Thoracic aorta (tissue), 2 donors: ENCODE measurements around the gene CACNG7. TPM values are rescaled to one million over a fixed set of nuclear protein-coding genes. Genes with fewer than 3 reads are reported as not detected.

ENCODE experiments used
- ATAC-seq: fragments of 150-250 bp; one replicate; pipeline ENCODE4 v1.8.0; 2017; ENCODE audit warnings: low read depth; ENCODE audit not compliant: insufficient number of reproducible peaks, low FRiP score
- DNase-seq: peaks from one replicate; pipeline ENCODE4 v3.0.0-alpha.2; 2020; ENCODE audit warnings: low spot score
- H3K27ac ChIP-seq, 2 donors: fragments of 200-600 bp; sonication (generic); 1 replicate in 1 of 2; 2 replicates in 1 of 2; pipeline ENCODE4 v1.5.1; 2016; ENCODE audit warnings: mild to moderate bottlenecking in 2 of 2, moderate library complexity in 2 of 2
- H3K27me3 ChIP-seq: fragments of 200-600 bp; sonication (generic); replicated peaks from 2 replicates; pipeline ENCODE4 v1.6.0; 2016; ENCODE audit warnings: mild to moderate bottlenecking; ENCODE audit not compliant: insufficient read depth
- H3K36me3 ChIP-seq: fragments of 200-600 bp; sonication (generic); one replicate; pipeline ENCODE4 v1.5.1; 2016
- H3K4me1 ChIP-seq, 2 donors: fragments of 200-600 bp; sonication (generic); 1 replicate in 1 of 2; 2 replicates in 1 of 2; pipeline versions ENCODE4 v1.5.1 to v1.6.0; 2016; ENCODE audit warnings: low read depth in 2 of 2, mild to moderate bottlenecking in 1 of 2; ENCODE audit not compliant: control insufficient read depth in 1 of 2
- H3K4me3 ChIP-seq: fragments of 200-600 bp; sonication (generic); 2 replicates; pipeline ENCODE4 v1.5.1; 2016; ENCODE audit warnings: mild to moderate bottlenecking
- H3K9me3 ChIP-seq: fragments of 200-600 bp; sonication (generic); 2 replicates; pipeline ENCODE4 v1.5.1; 2016
- total RNA-seq, 2 donors: library from RNA; depleted of rRNA; stranded (reverse); fragments of >200 nt; gene quantifications; one replicate each; pipeline versions ENCODE4 v1.1.0 to v1.2.3, GENCODE V29; 2016
- TF ChIP-seq, protein P1 (sequence below): fragments of 200-600 bp; sonication (generic); IDR thresholded peaks from one replicate; pipeline ENCODE4 v1.5.1; 2019; ENCODE audit warnings: antibody characterized with exemption

The CACNG7 gene
- total RNA-seq, 2 donors from 2014 or later = not detected

DNA sequence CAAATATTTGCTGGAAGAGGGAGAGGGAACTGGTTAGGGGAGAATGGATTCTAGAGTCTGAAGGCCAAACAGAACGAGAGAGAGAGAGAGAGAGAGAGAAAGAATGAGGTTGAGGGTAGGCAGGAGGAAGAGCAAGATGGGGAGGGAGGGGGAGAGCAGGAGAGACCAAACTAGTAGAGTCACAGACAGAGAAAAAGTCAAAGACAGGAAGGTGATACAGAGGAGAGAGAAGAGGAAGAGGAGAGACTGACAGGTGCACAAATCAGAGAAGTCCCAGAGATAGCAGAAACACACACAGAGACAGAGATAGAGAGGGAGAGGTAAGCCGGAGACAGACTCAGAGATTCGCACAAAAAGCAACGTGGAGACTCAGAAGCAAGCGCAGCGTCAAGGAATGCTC, 76.8 kb downstream of the CACNG7 start:
- no peak for ATAC-seq
- H3K27me3 ChIP-seq = peaks cover 5% of the 10 kb centered on the region

DNA sequence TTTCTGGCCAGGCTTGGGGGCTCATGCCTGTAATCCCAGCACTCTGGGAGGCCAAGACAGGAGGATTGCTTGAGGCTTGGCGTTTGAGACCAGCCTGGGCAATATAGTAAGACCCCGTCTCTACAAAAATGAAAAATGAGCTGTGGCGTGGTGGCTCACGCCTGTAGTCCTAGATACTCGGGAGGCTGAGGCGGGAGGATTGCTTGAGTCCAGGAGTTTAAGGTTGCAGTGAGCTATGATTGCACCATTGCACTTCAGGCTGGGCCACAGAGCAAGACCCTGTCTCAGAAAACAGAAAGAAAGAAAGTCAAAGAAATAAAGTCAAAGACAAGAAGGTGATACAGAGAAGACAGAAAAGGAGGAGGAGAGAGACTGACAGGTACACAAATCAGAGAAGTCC, 79.9 kb downstream of the CACNG7 start:
- no peak overlapping the region for H3K27ac ChIP-seq
- no peak for ATAC-seq
- no peak overlapping the region for H3K4me3 ChIP-seq
- no peaks in the 10 kb centered on the region for H3K36me3 ChIP-seq
- H3K9me3 ChIP-seq = no peaks in the 10 kb centered on the region
- TF ChIP-seq, protein P1, sequence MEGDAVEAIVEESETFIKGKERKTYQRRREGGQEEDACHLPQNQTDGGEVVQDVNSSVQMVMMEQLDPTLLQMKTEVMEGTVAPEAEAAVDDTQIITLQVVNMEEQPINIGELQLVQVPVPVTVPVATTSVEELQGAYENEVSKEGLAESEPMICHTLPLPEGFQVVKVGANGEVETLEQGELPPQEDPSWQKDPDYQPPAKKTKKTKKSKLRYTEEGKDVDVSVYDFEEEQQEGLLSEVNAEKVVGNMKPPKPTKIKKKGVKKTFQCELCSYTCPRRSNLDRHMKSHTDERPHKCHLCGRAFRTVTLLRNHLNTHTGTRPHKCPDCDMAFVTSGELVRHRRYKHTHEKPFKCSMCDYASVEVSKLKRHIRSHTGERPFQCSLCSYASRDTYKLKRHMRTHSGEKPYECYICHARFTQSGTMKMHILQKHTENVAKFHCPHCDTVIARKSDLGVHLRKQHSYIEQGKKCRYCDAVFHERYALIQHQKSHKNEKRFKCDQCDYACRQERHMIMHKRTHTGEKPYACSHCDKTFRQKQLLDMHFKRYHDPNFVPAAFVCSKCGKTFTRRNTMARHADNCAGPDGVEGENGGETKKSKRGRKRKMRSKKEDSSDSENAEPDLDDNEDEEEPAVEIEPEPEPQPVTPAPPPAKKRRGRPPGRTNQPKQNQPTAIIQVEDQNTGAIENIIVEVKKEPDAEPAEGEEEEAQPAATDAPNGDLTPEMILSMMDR = no peak
- peaks cover 0 to 3% of the 10 kb centered on the region in 2 donors for H3K4me1 ChIP-seq
- no peak for DNase-seq
- H3K27me3 ChIP-seq = no peaks in the 10 kb centered on the region

More for the DNA sequence above, 76.8 kb downstream of the CACNG7 start:
- no peak overlapping the region for H3K4me3 ChIP-seq
- TF ChIP-seq, protein P1 = no peak
- no peaks in the 10 kb centered on the region for H3K9me3 ChIP-seq
- H3K27ac ChIP-seq = no peak overlapping the region
- H3K36me3 ChIP-seq = no peaks in the 10 kb centered on the region
- DNase-seq = no peak
- no peaks in the 10 kb centered on the region for H3K4me1 ChIP-seq

DNA sequence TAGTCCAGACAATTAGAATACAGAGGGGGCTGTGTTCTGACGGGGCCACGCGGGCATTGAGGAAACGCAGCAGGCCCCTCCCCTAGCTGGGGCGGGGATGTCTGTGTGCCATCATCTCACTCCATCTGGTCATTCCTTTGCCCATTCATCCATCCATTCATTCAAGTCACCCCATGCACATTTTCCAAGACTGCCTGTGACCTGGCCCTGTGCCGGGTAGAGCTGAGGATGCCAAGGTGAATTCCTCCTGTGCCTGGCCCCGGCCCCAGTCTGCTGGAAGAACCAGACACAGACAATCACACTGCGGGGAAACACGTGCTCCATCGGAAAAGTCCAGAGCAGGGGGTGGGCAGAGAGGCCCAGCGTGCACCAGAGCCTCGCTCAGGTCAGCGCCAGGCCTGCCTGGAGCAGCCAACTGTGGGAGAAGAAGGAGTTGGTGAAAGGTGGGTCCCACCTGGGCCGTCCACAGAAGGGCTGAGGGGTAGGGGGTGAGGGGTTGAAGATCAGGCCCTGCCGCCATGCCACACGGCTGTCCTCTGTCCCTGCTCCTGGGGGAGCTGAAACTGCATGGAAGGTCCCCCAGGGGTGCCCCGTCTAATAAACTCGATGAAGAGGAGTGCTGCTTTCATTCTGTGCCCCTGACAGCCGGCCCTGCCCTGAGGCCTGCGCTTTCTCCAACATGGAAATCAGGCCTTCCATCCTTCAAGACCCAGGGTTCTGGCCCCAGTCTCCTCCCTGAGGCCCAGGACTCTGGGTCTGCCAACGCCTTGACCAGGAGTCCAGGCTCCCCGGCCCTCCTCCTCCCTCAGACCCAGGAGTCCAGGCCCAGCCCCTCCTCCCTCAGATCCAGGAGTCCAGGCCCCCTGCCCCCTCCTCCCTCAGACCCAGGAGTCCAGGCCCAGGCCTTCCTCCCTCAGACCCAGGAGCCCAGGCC, 80.8 kb downstream of the CACNG7 start:
- TF ChIP-seq, protein P1 = no peak
- no peaks in the 10 kb centered on the region for H3K27me3 ChIP-seq
- no peak for ATAC-seq
- no peak overlapping the region for H3K4me3 ChIP-seq
- no peaks in the 10 kb centered on the region for H3K36me3 ChIP-seq
- H3K27ac ChIP-seq = no peak overlapping the region
- no peaks in the 10 kb centered on the region for H3K9me3 ChIP-seq
- no peak for DNase-seq
- peaks cover 0 to 3% of the 10 kb centered on the region in 2 donors for H3K4me1 ChIP-seq

DNA sequence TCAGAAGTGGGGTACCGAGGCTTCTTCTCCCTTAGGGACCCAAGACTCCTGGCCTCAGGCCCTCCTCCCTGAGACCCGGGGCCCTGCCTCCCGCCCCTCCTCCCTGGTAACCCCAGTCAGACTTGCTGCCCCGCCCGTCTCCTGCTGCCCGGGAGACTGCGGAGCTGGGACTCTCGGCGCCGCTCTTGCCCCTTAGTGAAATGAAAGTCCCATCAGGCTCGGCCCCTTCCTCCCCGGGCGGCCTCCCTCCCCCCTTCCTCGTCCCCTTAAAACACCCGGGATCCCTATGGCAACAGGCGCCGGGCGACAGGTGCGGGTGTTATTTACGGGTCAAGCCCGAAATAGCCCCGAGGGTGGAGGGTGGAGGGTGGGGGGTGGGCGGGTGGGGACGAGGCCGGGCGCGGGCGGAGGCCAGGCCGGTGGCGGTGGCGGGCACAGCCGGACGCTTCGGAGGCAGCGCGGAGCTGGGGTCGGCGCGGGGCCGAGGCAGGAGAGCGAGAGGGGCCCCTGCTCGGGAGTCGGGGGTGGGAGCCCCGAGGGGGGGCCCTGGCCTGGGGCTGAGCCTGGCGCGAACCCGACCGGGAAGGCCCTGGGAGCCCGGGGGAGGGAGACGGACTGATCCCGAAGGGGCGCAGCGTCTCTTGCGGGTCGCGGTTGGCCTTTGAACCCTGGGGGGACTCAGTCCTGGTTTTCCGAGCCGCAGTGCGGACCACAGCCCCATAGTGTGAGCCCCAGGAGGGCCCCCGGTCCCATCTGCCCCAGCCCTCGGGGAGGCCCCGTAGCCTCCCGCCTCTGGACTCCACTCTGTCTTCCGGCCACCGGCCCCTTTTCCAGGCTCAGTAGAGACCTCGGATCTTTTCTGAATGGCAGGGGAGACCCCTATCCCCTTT, 82.4 kb downstream of the CACNG7 start, which contains the start of gene CACNG6:
TSS of gene CACNG6 (plus strand) at position 414 of the 890 bp plus-strand sequence. CDS start 1,241 bp downstream, outside the sequence.
- H3K9me3 ChIP-seq = no peaks in the 10 kb centered on the region
- no peaks in the 10 kb centered on the region for H3K36me3 ChIP-seq
- H3K27me3 ChIP-seq = no peaks in the 10 kb centered on the region
- peaks cover 0 to 3% of the 10 kb centered on the region in 2 donors for H3K4me1 ChIP-seq
- no peak within 1 kb of the TSS for H3K27ac ChIP-seq
- DNase-seq (no peak), ATAC-seq (no peak)
- TF ChIP-seq, protein P1 = no peak
- H3K4me3 ChIP-seq = peak within 1 kb of the TSS; percentile 60

DNA sequence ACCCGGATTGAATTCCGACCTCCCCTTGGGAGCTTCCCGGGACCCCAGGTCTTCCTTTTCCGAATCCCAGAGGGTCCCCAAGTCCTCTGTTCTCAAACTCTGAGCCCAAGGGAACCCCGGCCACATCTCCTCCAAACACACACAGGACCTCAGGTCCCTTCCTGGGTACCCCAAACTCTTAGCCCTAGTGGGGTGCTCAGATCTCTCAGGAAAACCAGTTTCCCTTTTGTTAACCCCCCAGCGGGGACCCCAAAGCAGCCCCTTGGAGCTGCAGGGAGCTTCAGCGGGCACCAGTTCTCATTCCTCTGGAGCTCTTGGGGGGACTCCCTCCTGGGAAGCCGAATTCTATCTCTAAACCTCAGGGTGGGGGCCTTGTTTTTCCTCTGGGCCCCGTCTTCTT, 83.1 kb downstream of the CACNG7 start:
- no peak for ATAC-seq

More for the DNA sequence above, 83.1 kb downstream of the CACNG7 start:
- no peaks in the 10 kb centered on the region for H3K9me3 ChIP-seq
- TF ChIP-seq, protein P1 = no peak
- H3K4me1 ChIP-seq = peaks cover 0 to 3% of the 10 kb centered on the region in 2 donors
- H3K4me3 ChIP-seq = no peak overlapping the region
- DNase-seq = no peak
- no peaks in the 10 kb centered on the region for H3K27me3 ChIP-seq
- no peaks in the 10 kb centered on the region for H3K36me3 ChIP-seq
- no peak overlapping the region for H3K27ac ChIP-seq
